ENCODE data around the gene FHOD3.
"Not testable (repeated sequence)": the region's sequence is repeated elsewhere in the genome, so short reads cannot be mapped to it uniquely, and the experiment has no call there.

Gene FHOD3

GRCh38 chr18:36711813-36712444, 414.4 kb downstream of the FHOD3 start:
- intact Hi-C loops (cut with DNase I): no loop called here

GRCh38 chr18:36714476-36714875, 417.0 kb downstream of the FHOD3 start:
- DNase-seq: no peak
- intact Hi-C loops (cut with DNase I): no loop called here

More at GRCh38 chr18:36711813-36712444, 414.4 kb downstream of the FHOD3 start:
- no peak for DNase-seq

GRCh38 chr18:36717422-36718110, 420.1 kb downstream of the FHOD3 start:
- no peak for DNase-seq
- intact Hi-C loops (cut with DNase I): no loop called here

GRCh38 chr18:36718705-36719328, 421.3 kb downstream of the FHOD3 start:
- intact Hi-C loops (cut with DNase I): no loop called here

GRCh38 chr18:36719630-36720029, 422.1 kb downstream of the FHOD3 start:
- intact Hi-C loops (cut with DNase I): no loop called here
- no peak for DNase-seq

More at GRCh38 chr18:36718705-36719328, 421.3 kb downstream of the FHOD3 start:
- no peak for DNase-seq

GRCh38 chr18:36721351-36721750, 423.8 kb downstream of the FHOD3 start:
- intact Hi-C loops (cut with DNase I); DNase-seq: not testable (repeated sequence)

GRCh38 chr18:36724169-36724568, 426.7 kb downstream of the FHOD3 start:
- intact Hi-C loops (cut with DNase I): no loop called here
- peak in 1 of 10 donors; percentile 82 for DNase-seq

- peak in 8 of 10 donors; percentile 26 to 89 (median 48) for DNase-seq
- intact Hi-C loops (cut with DNase I): no loop called here
Measured at GRCh38 chr18:36724591-36725001, 427.1 kb downstream of the FHOD3 start.

GRCh38 chr18:36728345-36728744, 430.8 kb downstream of the FHOD3 start:
- DNase-seq: no peak
- intact Hi-C loops (cut with DNase I): no loop called here

- intact Hi-C loops (cut with DNase I): no loop called here
- no peak for DNase-seq
Measured at GRCh38 chr18:36729197-36729596, 431.7 kb downstream of the FHOD3 start.

- no peak for DNase-seq
Measured at GRCh38 chr18:36732264-36732663, 434.8 kb downstream of the FHOD3 start.

GRCh38 chr18:36733150-36733549, 435.6 kb downstream of the FHOD3 start:
- no peak for DNase-seq

More at GRCh38 chr18:36732264-36732663, 434.8 kb downstream of the FHOD3 start:
- intact Hi-C loops (cut with DNase I): no loop called here

GRCh38 chr18:36734596-36734995, 437.1 kb downstream of the FHOD3 start:
- DNase-seq: no peak
- intact Hi-C loops (cut with DNase I): no loop called here

More at GRCh38 chr18:36733150-36733549, 435.6 kb downstream of the FHOD3 start:
- intact Hi-C loops (cut with DNase I): no loop called here

- DNase-seq: no peak
- intact Hi-C loops (cut with DNase I): no loop called here
Measured at GRCh38 chr18:36735130-36735529, 437.6 kb downstream of the FHOD3 start.

GRCh38 chr18:36736094-36736493, 438.6 kb downstream of the FHOD3 start:
- no peak for DNase-seq
- intact Hi-C loops (cut with DNase I): no loop called here

GRCh38 chr18:36737316-36737715, 439.8 kb downstream of the FHOD3 start:
- intact Hi-C loops (cut with DNase I): no loop called here
- no peak for DNase-seq

GRCh38 chr18:36744261-36744876, 446.9 kb downstream of the FHOD3 start:
- no peak for DNase-seq
- intact Hi-C loops (cut with DNase I): no loop called here

GRCh38 chr18:36745219-36745975, 447.9 kb downstream of the FHOD3 start:
- no peak for DNase-seq
- intact Hi-C loops (cut with DNase I): no loop called here

GRCh38 chr18:36752929-36753865, 455.7 kb downstream of the FHOD3 start:
- DNase-seq: no peak
- intact Hi-C loops (cut with DNase I): no loop called here
